WTC11 (cell line): ENCODE data around the gene LMO3. TPM values are rescaled to one million over a fixed set of nuclear protein-coding genes. Genes with fewer than 3 reads are reported as not detected.

Source experiments
- ATAC-seq: fragments of 200-7000 bp; cut with Tn5 transposase; 2 replicates; pipeline ENCODE4 v1.10.0; 2021; ENCODE audit warnings: mild to moderate bottlenecking, moderate library complexity
- CTCF ChIA-PET: fragments of 300-600 bp; sonication (Branson Sonifier 250); formaldehyde crosslinking; loops from one replicate; lab custom pipeline; 2021; ENCODE audit warnings: antibody characterized with exemption; lab: Charles Lee
- POLR2A ChIA-PET: fragments of 350-600 bp; sonication (Branson Sonifier 250); formaldehyde crosslinking; loops from one replicate; lab custom pipeline; 2021; ENCODE audit warnings: antibody characterized with exemption; lab: Charles Lee
- DNase-seq: peaks from one replicate; pipeline ENCODE4 v3.0.0; 2021; ENCODE audit warnings: low spot score
- H3K27ac Mint-ChIP-seq: 2 replicates; pipeline ENCODE4 v1.8.0; 2021; ENCODE audit warnings: mixed read lengths
- H3K27me3 Mint-ChIP-seq: 2 replicates; pipeline ENCODE4 v1.8.0; 2021; ENCODE audit warnings: low read depth, mild to moderate bottlenecking, moderate library complexity, mixed read lengths
- H3K36me3 Mint-ChIP-seq: 2 replicates; pipeline ENCODE4 v1.8.0; 2021; ENCODE audit warnings: mixed read lengths
- H3K4me1 Mint-ChIP-seq: 2 replicates; pipeline ENCODE4 v1.8.0; 2022; ENCODE audit warnings: mixed read lengths
- H3K4me3 Mint-ChIP-seq: 2 replicates; pipeline ENCODE4 v1.8.0; 2021; ENCODE audit warnings: mild to moderate bottlenecking, moderate library complexity, mixed read lengths
- H3K9me3 Mint-ChIP-seq: 2 replicates; pipeline ENCODE4 v1.8.0; 2021; ENCODE audit warnings: mixed read lengths
- ATF6 ChIP-seq: sonication (generic); formaldehyde crosslinking; IDR thresholded peaks from 2 replicates; pipeline ENCODE4 v1.8.1; 2023; ENCODE audit warnings: mild to moderate bottlenecking, missing genetic modification reagents
- ERG ChIP-seq: fragments of 250-450 bp; sonication (Bioruptor Pico); IDR thresholded peaks from 2 replicates; pipeline ENCODE4 v1.8.0; 2021; ENCODE audit warnings: mild to moderate bottlenecking
- FOXJ3 ChIP-seq: sonication (generic); formaldehyde crosslinking; IDR thresholded peaks from 2 replicates; pipeline ENCODE4 v1.9.0; 2021; ENCODE audit warnings: missing genetic modification reagents, mild to moderate bottlenecking, borderline replicate concordance
- SOX15 ChIP-seq: fragments of 250-450 bp; sonication (Bioruptor Pico); IDR thresholded peaks from 2 replicates; pipeline ENCODE4 v1.9.0; 2021; ENCODE audit warnings: mild to moderate bottlenecking
- TEAD4 ChIP-seq: sonication (generic); formaldehyde crosslinking; IDR thresholded peaks from 2 replicates; pipeline ENCODE4 v1.8.0; 2022; ENCODE audit warnings: mild to moderate bottlenecking, missing genetic modification reagents
- USF2 ChIP-seq: sonication (generic); formaldehyde crosslinking; IDR thresholded peaks from 2 replicates; pipeline ENCODE4 v1.8.1; 2023; ENCODE audit warnings: mild to moderate bottlenecking, missing genetic modification reagents, moderate library complexity
- ZBTB21 ChIP-seq: sonication (generic); formaldehyde crosslinking; IDR thresholded peaks from 2 replicates; pipeline ENCODE4 v1.8.1; 2023; ENCODE audit warnings: mild to moderate bottlenecking, missing genetic modification reagents, borderline replicate concordance
- ZNF219 ChIP-seq: sonication (generic); formaldehyde crosslinking; IDR thresholded peaks from 2 replicates; pipeline ENCODE4 v1.8.0; 2023; ENCODE audit warnings: missing genetic modification reagents, mild to moderate bottlenecking, borderline replicate concordance
- ZNF416 ChIP-seq: fragments of 250-450 bp; sonication (Bioruptor Pico); IDR thresholded peaks from 2 replicates; pipeline ENCODE4 v1.9.0; 2021; ENCODE audit warnings: mild to moderate bottlenecking, inconsistent platforms
- ZNF425 ChIP-seq: fragments of 250-450 bp; sonication (Bioruptor Pico); conservative IDR thresholded peaks from 2 replicates; pipeline ENCODE4 v1.9.0; 2021; ENCODE audit warnings: mild to moderate bottlenecking
- ZNF671 ChIP-seq: fragments of 250-450 bp; sonication (Bioruptor Pico); IDR thresholded peaks from 2 replicates; pipeline ENCODE4 v1.8.0; 2021; ENCODE audit warnings: mild to moderate bottlenecking
- total RNA-seq: library from RNA; stranded (reverse); gene quantifications from 3 replicates; pipeline ENCODE4 v1.2.3, GENCODE V29; 2021
- TF ChIP-seq, protein P1 (sequence below): sonication (generic); formaldehyde crosslinking; IDR thresholded peaks from 2 replicates; pipeline ENCODE4 v1.8.0; 2023; ENCODE audit warnings: mild to moderate bottlenecking, missing genetic modification reagents
- TF ChIP-seq, protein P2 (sequence below): sonication (generic); formaldehyde crosslinking; IDR thresholded peaks from 2 replicates; pipeline ENCODE4 v1.8.0; 2022; ENCODE audit warnings: mild to moderate bottlenecking, missing genetic modification reagents
- TF ChIP-seq, protein P3 (sequence below): sonication (generic); formaldehyde crosslinking; IDR thresholded peaks from 2 replicates; pipeline ENCODE4 v1.8.0; 2023; ENCODE audit warnings: missing genetic modification reagents, mild to moderate bottlenecking, borderline replicate concordance
- TF ChIP-seq, protein P4 (sequence below): sonication (generic); formaldehyde crosslinking; IDR thresholded peaks from 2 replicates; pipeline ENCODE4 v1.8.1; 2023; ENCODE audit warnings: mild to moderate bottlenecking, moderate library complexity, missing genetic modification reagents
- TF ChIP-seq, protein P5 (sequence below): fragments of 250-450 bp; sonication (Bioruptor Pico); IDR thresholded peaks from 2 replicates; pipeline ENCODE4 v1.9.0; 2021; ENCODE audit warnings: mild to moderate bottlenecking

LMO3 gene
- total RNA-seq, 1 experiment from 2014 or later = 29.8 TPM

DNA sequence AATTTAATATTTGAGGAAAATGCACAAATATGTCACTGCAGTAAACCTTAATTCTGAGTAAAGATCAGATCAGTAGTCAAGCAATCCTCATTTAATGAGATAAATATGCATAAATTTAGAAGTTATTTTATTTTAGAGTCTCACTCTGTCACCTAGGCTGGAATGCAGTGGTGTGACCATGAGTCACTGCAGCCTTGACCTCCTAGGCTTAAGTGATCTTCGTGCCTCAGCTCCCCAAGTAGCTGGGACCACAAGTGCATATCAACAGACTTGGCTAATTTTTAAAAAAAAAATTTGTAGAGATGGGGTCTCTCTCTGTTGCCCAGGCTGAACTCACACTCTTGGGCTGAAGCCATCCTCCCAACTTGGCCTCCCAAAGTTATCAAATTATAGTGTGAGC is 41.3 kb downstream of the LMO3 start (continued):
- TF ChIP-seq, protein P1, sequence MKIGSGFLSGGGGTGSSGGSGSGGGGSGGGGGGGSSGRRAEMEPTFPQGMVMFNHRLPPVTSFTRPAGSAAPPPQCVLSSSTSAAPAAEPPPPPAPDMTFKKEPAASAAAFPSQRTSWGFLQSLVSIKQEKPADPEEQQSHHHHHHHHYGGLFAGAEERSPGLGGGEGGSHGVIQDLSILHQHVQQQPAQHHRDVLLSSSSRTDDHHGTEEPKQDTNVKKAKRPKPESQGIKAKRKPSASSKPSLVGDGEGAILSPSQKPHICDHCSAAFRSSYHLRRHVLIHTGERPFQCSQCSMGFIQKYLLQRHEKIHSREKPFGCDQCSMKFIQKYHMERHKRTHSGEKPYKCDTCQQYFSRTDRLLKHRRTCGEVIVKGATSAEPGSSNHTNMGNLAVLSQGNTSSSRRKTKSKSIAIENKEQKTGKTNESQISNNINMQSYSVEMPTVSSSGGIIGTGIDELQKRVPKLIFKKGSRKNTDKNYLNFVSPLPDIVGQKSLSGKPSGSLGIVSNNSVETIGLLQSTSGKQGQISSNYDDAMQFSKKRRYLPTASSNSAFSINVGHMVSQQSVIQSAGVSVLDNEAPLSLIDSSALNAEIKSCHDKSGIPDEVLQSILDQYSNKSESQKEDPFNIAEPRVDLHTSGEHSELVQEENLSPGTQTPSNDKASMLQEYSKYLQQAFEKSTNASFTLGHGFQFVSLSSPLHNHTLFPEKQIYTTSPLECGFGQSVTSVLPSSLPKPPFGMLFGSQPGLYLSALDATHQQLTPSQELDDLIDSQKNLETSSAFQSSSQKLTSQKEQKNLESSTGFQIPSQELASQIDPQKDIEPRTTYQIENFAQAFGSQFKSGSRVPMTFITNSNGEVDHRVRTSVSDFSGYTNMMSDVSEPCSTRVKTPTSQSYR (CRISPR knock-in tag) = no peak

DNA sequence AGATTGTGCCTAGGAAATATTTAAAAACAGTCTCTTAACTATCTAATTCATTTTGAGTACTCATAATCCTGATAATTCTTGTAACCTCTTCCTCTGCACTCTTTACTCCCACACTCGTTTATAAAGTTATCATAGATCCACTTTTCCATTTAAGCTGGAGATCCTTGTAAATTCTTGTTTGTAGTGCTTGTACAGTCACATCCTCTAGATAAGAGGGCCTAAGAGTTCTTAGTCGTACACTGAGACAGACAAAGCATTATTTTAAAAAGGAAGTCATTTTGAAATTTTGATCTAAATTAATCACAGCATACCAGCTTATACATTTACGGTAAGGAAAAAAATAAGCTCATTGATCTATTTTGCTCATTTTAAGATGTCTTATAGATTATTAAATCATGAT is 42.5 kb downstream of the LMO3 start:
- peaks cover 17% of the 10 kb centered on the region for H3K4me1 Mint-ChIP-seq
- no peak overlapping the region for H3K4me3 Mint-ChIP-seq
- peaks cover 4% of the 10 kb centered on the region for H3K9me3 Mint-ChIP-seq
- CTCF ChIA-PET = no interaction called here
- H3K27ac Mint-ChIP-seq = no peak overlapping the region
- DNase-seq (no peak), ATAC-seq (no peak)
- peaks cover 3% of the 10 kb centered on the region; the same call in 1 of the 2 replicates for H3K36me3 Mint-ChIP-seq
- no peaks in the 10 kb centered on the region for H3K27me3 Mint-ChIP-seq
- POLR2A ChIA-PET = no interaction called here
- no peak for TF ChIP-seq TEAD4 (CRISPR knock-in tag)
- TF ChIP-seq ATF6 (CRISPR knock-in tag) = no peak
- no peak for TF ChIP-seq ERG (CRISPR knock-in tag)
- no peak for TF ChIP-seq ZNF219
- TF ChIP-seq SOX15 (CRISPR knock-in tag) = no peak
- TF ChIP-seq, protein P2, sequence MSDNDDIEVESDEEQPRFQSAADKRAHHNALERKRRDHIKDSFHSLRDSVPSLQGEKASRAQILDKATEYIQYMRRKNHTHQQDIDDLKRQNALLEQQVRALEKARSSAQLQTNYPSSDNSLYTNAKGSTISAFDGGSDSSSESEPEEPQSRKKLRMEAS (CRISPR knock-in tag) = no peak
- TF ChIP-seq FOXJ3 (CRISPR knock-in tag) = no peak
- TF ChIP-seq, protein P3, sequence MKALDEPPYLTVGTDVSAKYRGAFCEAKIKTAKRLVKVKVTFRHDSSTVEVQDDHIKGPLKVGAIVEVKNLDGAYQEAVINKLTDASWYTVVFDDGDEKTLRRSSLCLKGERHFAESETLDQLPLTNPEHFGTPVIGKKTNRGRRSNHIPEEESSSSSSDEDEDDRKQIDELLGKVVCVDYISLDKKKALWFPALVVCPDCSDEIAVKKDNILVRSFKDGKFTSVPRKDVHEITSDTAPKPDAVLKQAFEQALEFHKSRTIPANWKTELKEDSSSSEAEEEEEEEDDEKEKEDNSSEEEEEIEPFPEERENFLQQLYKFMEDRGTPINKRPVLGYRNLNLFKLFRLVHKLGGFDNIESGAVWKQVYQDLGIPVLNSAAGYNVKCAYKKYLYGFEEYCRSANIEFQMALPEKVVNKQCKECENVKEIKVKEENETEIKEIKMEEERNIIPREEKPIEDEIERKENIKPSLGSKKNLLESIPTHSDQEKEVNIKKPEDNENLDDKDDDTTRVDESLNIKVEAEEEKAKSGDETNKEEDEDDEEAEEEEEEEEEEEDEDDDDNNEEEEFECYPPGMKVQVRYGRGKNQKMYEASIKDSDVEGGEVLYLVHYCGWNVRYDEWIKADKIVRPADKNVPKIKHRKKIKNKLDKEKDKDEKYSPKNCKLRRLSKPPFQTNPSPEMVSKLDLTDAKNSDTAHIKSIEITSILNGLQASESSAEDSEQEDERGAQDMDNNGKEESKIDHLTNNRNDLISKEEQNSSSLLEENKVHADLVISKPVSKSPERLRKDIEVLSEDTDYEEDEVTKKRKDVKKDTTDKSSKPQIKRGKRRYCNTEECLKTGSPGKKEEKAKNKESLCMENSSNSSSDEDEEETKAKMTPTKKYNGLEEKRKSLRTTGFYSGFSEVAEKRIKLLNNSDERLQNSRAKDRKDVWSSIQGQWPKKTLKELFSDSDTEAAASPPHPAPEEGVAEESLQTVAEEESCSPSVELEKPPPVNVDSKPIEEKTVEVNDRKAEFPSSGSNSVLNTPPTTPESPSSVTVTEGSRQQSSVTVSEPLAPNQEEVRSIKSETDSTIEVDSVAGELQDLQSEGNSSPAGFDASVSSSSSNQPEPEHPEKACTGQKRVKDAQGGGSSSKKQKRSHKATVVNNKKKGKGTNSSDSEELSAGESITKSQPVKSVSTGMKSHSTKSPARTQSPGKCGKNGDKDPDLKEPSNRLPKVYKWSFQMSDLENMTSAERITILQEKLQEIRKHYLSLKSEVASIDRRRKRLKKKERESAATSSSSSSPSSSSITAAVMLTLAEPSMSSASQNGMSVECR (CRISPR knock-in tag) = no peak
- TF ChIP-seq ZNF671 (CRISPR knock-in tag) = no peak
- TF ChIP-seq, protein P4, sequence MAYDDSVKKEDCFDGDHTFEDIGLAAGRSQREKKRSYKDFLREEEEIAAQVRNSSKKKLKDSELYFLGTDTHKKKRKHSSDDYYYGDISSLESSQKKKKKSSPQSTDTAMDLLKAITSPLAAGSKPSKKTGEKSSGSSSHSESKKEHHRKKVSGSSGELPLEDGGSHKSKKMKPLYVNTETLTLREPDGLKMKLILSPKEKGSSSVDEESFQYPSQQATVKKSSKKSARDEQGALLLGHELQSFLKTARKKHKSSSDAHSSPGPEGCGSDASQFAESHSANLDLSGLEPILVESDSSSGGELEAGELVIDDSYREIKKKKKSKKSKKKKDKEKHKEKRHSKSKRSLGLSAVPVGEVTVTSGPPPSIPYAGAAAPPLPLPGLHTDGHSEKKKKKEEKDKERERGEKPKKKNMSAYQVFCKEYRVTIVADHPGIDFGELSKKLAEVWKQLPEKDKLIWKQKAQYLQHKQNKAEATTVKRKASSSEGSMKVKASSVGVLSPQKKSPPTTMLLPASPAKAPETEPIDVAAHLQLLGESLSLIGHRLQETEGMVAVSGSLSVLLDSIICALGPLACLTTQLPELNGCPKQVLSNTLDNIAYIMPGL = no peak
- TF ChIP-seq, protein P5, sequence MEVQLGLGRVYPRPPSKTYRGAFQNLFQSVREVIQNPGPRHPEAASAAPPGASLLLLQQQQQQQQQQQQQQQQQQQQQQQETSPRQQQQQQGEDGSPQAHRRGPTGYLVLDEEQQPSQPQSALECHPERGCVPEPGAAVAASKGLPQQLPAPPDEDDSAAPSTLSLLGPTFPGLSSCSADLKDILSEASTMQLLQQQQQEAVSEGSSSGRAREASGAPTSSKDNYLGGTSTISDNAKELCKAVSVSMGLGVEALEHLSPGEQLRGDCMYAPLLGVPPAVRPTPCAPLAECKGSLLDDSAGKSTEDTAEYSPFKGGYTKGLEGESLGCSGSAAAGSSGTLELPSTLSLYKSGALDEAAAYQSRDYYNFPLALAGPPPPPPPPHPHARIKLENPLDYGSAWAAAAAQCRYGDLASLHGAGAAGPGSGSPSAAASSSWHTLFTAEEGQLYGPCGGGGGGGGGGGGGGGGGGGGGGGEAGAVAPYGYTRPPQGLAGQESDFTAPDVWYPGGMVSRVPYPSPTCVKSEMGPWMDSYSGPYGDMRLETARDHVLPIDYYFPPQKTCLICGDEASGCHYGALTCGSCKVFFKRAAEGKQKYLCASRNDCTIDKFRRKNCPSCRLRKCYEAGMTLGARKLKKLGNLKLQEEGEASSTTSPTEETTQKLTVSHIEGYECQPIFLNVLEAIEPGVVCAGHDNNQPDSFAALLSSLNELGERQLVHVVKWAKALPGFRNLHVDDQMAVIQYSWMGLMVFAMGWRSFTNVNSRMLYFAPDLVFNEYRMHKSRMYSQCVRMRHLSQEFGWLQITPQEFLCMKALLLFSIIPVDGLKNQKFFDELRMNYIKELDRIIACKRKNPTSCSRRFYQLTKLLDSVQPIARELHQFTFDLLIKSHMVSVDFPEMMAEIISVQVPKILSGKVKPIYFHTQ (CRISPR knock-in tag) = no peak
- TF ChIP-seq USF2 (CRISPR knock-in tag) = no peak
- no peak for TF ChIP-seq ZNF416 (CRISPR knock-in tag)
- TF ChIP-seq ZNF425 (CRISPR knock-in tag) = no peak
- TF ChIP-seq ZBTB21 (CRISPR knock-in tag) = no peak
